MM.1S (cell line): ENCODE results near the gene FSD1.

Source experiments
- DNase-seq: peaks from one replicate; pipeline ENCODE4 v3.0.0-alpha.2; 2015
- H2AFZ ChIP-seq: fragments of 300-600 bp; sonication (generic); 2 replicates; pipeline ENCODE4 v1.6.0; 2016; ENCODE audit warnings: antibody characterized with exemption, low read length
- H3F3A ChIP-seq: fragments of 300-600 bp; sonication (generic); 2 replicates; pipeline ENCODE4 v1.6.1; 2016; ENCODE audit warnings: mild to moderate bottlenecking, antibody characterized with exemption, low read length, moderate library complexity, mixed read lengths; ENCODE audit not compliant: insufficient read depth
- H3K27ac ChIP-seq: fragments of 300-600 bp; sonication (generic); 2 replicates; pipeline ENCODE4 v1.5.1; 2016; ENCODE audit warnings: mild to moderate bottlenecking, low read length
- H3K27me3 ChIP-seq: fragments of 300-600 bp; sonication (generic); replicated peaks from 2 replicates; pipeline ENCODE4 v1.6.0; 2016; ENCODE audit warnings: low read length; ENCODE audit not compliant: insufficient read depth
- H3K36me3 ChIP-seq: fragments of 300-600 bp; sonication (generic); replicated peaks from 2 replicates; pipeline ENCODE4 v1.6.1; 2016; ENCODE audit warnings: mild to moderate bottlenecking, low read length, mixed read lengths; ENCODE audit not compliant: insufficient read depth
- H3K4me1 ChIP-seq: fragments of 300-600 bp; sonication (generic); 2 replicates; pipeline ENCODE4 v1.6.1; 2016; ENCODE audit warnings: low read length, mixed read lengths
- H3K4me2 ChIP-seq: fragments of 300-600 bp; sonication (generic); 2 replicates; pipeline ENCODE4 v1.6.0; 2016; ENCODE audit warnings: low read depth, low read length
- H3K4me3 ChIP-seq: fragments of 300-600 bp; sonication (generic); 2 replicates; pipeline ENCODE4 v1.5.1; 2016; ENCODE audit warnings: low read length, mixed read lengths
- H3K79me2 ChIP-seq: fragments of 300-600 bp; sonication (generic); 2 replicates; pipeline ENCODE4 v1.6.1; 2016; ENCODE audit warnings: mixed run types, low read length, mixed read lengths
- H3K9ac ChIP-seq: fragments of 300-600 bp; sonication (generic); 2 replicates; pipeline ENCODE4 v1.6.1; 2016; ENCODE audit warnings: low read length, mixed read lengths
- H3K9me2 ChIP-seq: fragments of 300-600 bp; sonication (generic); replicated peaks from 2 replicates; pipeline ENCODE4 v1.6.1; 2016; ENCODE audit warnings: mild to moderate bottlenecking, low read length, mixed read lengths; ENCODE audit not compliant: insufficient read depth
- H3K9me3 ChIP-seq: fragments of 300-600 bp; sonication (generic); replicated peaks from 2 replicates; pipeline ENCODE4 v1.6.1; 2016; ENCODE audit warnings: mild to moderate bottlenecking, low read length, mixed read lengths; ENCODE audit not compliant: insufficient read depth
- H4K20me1 ChIP-seq: fragments of 300-600 bp; sonication (generic); 2 replicates; pipeline ENCODE4 v1.6.1; 2016; ENCODE audit warnings: mild to moderate bottlenecking, low read length, moderate library complexity, mixed read lengths; ENCODE audit not compliant: insufficient read depth
- EZH2 ChIP-seq: fragments of 300-600 bp; sonication (generic); optimal IDR thresholded peaks from 2 replicates; pipeline ENCODE3; 2017; ENCODE audit warnings: low read depth, mild to moderate bottlenecking, antibody characterized with exemption, low read length, mixed read lengths
- EZH2phosphoT487 ChIP-seq: fragments of 300-600 bp; sonication (generic); IDR thresholded peaks from 2 replicates; pipeline ENCODE4 v1.6.1; 2018; ENCODE audit warnings: antibody characterized with exemption, low read length
- TF ChIP-seq, protein P1 (sequence below): fragments of 300-600 bp; sonication (generic); IDR thresholded peaks from 2 replicates; pipeline ENCODE4 v1.5.1; 2016; ENCODE audit warnings: antibody characterized with exemption, low read length, mixed read lengths

Gene FSD1

GRCh38 chr19:4357095-4357797 lies 52.8 kb downstream of the FSD1 start:
- Histone ChIP-seq H4K20me1 (no peaks in the 10 kb centered on the region), H3K36me3 (no peaks in the 10 kb centered on the region), H2AFZ (no peak overlapping the region), H3K4me1 (no peaks in the 10 kb centered on the region), H3K9ac (no peak overlapping the region), H3K27ac (no peak overlapping the region), H3K4me3 (no peak overlapping the region), H3F3A (no peaks in the 10 kb centered on the region; the same call in 1 of the 2 replicates), H3K79me2 (no peaks in the 10 kb centered on the region), H3K9me2 (no peaks in the 10 kb centered on the region), H3K27me3 (no peaks in the 10 kb centered on the region), H3K9me3 (no peaks in the 10 kb centered on the region), H3K4me2 (no peak overlapping the region)
- DNase-seq: no peak
- TF ChIP-seq EZH2 (no peak), EZH2phosphoT487 (no peak)
- TF ChIP-seq, protein P1, sequence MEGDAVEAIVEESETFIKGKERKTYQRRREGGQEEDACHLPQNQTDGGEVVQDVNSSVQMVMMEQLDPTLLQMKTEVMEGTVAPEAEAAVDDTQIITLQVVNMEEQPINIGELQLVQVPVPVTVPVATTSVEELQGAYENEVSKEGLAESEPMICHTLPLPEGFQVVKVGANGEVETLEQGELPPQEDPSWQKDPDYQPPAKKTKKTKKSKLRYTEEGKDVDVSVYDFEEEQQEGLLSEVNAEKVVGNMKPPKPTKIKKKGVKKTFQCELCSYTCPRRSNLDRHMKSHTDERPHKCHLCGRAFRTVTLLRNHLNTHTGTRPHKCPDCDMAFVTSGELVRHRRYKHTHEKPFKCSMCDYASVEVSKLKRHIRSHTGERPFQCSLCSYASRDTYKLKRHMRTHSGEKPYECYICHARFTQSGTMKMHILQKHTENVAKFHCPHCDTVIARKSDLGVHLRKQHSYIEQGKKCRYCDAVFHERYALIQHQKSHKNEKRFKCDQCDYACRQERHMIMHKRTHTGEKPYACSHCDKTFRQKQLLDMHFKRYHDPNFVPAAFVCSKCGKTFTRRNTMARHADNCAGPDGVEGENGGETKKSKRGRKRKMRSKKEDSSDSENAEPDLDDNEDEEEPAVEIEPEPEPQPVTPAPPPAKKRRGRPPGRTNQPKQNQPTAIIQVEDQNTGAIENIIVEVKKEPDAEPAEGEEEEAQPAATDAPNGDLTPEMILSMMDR: no peak

DNA sequence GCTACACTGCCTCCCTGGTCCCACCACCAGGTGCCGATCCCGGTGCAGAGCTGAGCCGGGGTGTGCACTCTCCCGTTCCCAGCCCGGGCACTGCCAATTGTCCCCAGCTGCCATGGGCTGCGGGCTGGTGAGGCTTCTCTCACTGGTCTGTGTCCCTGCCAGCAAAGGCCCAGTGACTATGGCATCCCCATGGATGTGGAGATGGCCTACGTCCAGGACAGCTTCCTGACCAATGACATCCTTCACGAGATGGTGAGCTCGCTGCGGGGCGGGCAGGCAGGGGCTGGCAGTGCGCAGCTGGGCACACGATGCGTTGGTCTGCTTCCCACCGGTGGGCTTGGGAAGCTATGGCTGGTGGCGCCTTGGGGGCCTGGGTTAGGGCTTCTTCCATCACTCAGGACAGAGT lies 53.5 kb downstream of the FSD1 start:
- Histone ChIP-seq H3K4me1 (no peaks in the 10 kb centered on the region), H3K36me3 (no peaks in the 10 kb centered on the region), H3F3A (no peaks in the 10 kb centered on the region; the same call in 1 of the 2 replicates), H3K79me2 (no peaks in the 10 kb centered on the region), H4K20me1 (no peaks in the 10 kb centered on the region), H3K27me3 (no peaks in the 10 kb centered on the region), H3K27ac (no peak overlapping the region), H3K9ac (no peak overlapping the region), H2AFZ (no peak overlapping the region), H3K9me3 (no peaks in the 10 kb centered on the region), H3K4me3 (no peak overlapping the region), H3K4me2 (no peak overlapping the region), H3K9me2 (no peaks in the 10 kb centered on the region)
- no peak for DNase-seq
- TF ChIP-seq EZH2 (no peak), EZH2phosphoT487 (no peak)
- TF ChIP-seq, protein P1: no peak

DNA sequence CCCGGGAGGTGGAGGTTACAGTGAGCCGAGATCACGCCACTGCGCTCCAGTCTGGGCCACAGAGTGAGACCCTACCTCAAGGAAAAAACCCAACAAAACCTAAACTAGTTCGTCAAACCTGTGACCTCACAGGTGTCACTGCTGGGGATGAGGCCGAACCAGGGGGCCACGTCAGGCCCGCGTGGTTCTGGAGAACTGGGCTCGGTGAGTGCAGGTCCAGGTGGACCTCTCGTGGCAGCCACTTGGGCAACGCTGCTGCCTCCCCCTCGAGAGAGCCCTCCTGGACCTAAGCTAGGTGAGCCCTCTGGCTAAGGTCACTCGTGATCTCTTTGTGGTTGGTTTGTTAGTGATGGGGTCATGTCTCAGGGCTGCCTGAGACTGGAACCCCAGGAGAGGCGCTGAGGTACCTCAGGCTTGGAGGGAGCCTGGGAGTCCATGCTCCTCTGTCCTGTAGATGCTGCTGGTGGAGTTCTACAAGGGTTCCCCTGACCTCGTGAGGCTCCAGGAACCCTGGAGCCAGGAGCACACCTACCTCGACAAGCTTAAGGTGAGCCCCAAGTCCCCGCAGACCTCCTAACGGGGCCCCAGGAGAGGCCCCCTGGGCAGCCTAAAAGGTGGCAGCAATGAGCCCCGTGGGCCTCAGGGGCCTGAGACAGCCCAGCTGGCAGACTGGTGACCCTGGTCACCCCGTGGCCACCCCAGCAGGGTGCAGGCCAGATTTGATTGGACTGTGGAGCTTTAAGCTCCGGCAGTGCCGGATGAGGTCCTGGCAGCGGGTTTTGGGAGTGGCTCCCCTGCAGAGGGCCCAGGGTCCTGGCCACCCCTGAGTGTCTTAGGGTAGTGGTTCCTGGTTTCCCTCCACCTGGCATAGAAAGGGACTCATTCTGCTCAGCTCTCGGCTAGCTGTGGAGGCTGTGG lies 54.6 kb downstream of the FSD1 start:
- Histone ChIP-seq H2AFZ (no peak overlapping the region), H3K4me1 (no peaks in the 10 kb centered on the region), H3K9me3 (no peaks in the 10 kb centered on the region), H4K20me1 (no peaks in the 10 kb centered on the region), H3K79me2 (no peaks in the 10 kb centered on the region), H3K36me3 (0 out of 2 replicates have a peak, but pooled peaks cover 4% of the 10 kb centered on the region), H3K9ac (no peak overlapping the region), H3F3A (no peaks in the 10 kb centered on the region; the same call in 1 of the 2 replicates), H3K4me3 (no peak overlapping the region), H3K27ac (no peak overlapping the region), H3K9me2 (no peaks in the 10 kb centered on the region), H3K27me3 (no peaks in the 10 kb centered on the region), H3K4me2 (no peak overlapping the region)
- TF ChIP-seq EZH2: no peak
- TF ChIP-seq, protein P1: no peak
- no peak for TF ChIP-seq EZH2phosphoT487
- no peak for DNase-seq
